Right kidney (tissue), 1 donor: ENCODE measurements around the gene MICU2.

Experiments used
- DNase-seq: peaks from one replicate; pipeline ENCODE4 v3.0.0-alpha.2; 2016

The MICU2 gene

DNA sequence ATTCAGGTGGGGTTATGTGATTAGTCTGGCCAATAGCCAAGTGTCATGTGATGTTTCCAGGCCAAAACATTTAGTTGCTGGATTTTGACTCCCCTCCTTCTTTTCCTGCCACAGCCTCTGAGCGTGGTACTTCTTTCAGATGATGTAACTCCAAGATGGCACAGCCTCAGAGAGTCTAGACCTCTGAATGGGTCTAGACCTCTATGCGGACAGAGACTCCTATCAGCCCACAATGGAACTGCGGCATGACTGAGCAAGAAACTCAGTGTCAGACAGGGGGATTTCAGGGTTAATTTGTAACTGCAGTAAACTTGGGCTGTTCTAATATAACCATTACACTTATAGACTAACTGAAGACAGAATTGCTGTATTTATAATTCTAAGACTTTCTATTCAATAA lies 102.3 kb downstream of the MICU2 start:
- no peak for DNase-seq

- no peak for DNase-seq
These were observed 117.6 kb downstream of the MICU2 start for GRCh38 chr13:21486322-21486721.

- no peak for DNase-seq
These were observed 120.2 kb downstream of the MICU2 start for GRCh38 chr13:21483748-21484147.

- DNase-seq = no peak
These were observed 122.6 kb downstream of the MICU2 start for GRCh38 chr13:21481359-21481758.

GRCh38 chr13:21478881-21479808 lies 124.8 kb downstream of the MICU2 start:
- DNase-seq = peak; percentile 35

DNA sequence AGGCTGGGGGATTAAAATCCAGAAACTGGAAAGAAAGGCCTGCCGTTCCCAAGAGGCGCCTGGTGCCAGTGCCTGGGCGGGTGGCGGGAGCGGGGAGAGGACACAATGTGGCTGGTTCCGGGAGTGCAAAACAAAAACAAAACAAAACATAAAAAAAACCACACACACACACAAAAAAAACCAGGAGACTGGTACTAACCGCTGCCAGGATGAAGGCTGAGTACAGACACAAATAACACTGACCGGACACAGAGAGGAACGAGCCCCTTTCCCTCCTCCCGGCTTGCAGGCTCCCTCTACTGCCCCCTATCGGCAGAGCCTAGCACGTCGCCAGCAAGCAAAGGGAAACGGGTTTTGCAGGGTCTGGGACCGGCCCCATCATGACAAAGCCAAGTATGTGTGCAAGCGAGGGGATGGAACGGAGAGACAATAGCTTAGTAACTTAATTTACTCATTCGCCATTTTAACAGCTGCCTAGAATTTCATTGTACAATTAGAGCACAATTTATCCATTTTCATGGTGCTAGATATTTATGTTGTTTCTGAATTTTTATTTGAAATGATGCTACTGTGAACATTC lies 127.0 kb downstream of the MICU2 start:
- DNase-seq = peak; percentile 75

- no peak for DNase-seq
These were observed 128.9 kb downstream of the MICU2 start for GRCh38 chr13:21475115-21475514.

- DNase-seq = no peak
These were observed 133.2 kb downstream of the MICU2 start for GRCh38 chr13:21470785-21471184.

DNA sequence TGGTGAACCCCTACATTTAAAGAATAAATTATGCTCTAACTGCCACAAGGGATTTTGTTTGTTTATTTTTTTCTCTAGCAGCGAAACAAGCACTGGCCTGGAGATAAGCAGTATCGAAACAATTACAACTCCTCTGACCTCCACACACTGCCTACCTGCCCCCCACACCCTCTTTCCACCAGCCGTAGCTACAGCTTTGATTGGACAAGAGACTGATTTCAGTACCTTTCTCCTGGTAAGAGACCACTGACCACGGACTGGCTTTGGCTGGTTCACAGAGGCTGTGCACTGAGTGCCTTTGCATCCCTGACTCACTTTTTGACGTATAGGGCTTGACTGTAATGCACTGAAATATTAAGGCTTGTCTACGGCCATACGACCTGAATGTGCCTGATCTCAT lies 137.4 kb downstream of the MICU2 start:
- no peak for DNase-seq

DNA sequence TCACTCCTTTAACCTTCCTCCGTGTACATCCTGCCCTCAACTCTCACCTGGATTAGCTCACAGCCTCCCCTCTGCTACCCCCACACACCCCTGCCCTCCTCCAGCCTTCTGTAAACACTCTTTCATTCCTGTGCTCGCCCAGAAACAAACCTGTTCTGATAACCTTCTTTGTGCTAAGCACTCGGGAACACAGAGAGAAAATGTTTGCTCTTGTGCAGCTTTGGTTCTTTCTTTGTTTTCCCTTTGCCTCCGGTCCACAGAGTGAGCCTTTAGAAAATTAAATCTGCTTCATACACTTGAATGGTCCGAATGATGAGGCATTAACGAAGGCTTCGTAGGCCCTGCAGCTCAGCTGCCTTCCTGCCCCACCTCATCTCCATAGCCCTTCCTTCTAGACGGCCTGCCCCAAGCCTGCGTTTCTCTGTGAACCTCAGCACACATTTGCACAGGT lies 138.2 kb downstream of the MICU2 start:
- no peak for DNase-seq

DNA sequence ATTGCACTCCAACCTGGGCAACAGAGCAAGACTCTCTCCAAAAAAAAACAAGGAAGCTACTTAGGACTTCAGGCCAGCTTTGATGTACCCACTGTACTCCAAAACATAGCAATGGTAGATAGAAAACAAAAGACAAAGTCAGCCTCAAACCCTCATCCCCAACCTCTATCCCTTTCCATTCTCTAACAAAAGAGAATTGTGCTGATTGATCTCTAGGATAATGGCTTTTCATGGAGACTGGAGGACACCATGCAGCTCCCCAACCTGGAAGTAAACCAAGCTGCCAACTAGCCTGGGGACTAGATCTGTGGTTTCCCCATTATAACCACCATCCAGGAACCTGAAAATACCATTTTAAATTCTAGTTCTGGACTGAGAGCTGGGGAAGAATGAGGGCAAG lies 140.5 kb downstream of the MICU2 start:
- DNase-seq = no peak

- no peak for DNase-seq
These were observed 142.8 kb downstream of the MICU2 start for GRCh38 chr13:21461131-21461530.

- DNase-seq = peak; percentile 90
These were observed 144.9 kb downstream of the MICU2 start, which contains the start of gene ZDHHC20 for GRCh38 chr13:21458813-21459701. TSS of gene ZDHHC20 (minus strand) at chr13:21459303. CDS start at chr13:21459171, 132 bp downstream.

GRCh38 chr13:21458451-21458812 lies 145.5 kb downstream of the MICU2 start:
- DNase-seq = no peak

GRCh38 chr13:21453387-21454081 lies 150.4 kb downstream of the MICU2 start:
- DNase-seq = no peak

DNA sequence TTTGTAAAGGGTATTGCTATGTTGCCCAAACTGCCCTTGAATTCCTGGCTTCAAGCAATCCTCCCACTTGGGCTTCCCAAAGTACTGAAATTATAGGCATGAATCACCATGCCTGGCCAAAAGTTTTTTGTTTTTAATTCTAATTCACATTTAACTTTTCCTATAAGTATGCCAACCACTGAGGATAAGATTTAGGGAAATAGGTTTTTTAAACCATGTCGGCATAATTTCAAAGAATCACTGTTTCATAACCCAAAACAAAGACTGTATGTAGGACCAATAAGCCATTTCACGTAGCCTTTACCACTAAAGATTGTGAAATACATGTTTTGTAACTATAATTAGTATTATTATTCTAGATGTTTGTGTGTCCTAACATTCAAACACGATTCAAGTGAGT lies 153.0 kb downstream of the MICU2 start:
- no peak for DNase-seq

DNA sequence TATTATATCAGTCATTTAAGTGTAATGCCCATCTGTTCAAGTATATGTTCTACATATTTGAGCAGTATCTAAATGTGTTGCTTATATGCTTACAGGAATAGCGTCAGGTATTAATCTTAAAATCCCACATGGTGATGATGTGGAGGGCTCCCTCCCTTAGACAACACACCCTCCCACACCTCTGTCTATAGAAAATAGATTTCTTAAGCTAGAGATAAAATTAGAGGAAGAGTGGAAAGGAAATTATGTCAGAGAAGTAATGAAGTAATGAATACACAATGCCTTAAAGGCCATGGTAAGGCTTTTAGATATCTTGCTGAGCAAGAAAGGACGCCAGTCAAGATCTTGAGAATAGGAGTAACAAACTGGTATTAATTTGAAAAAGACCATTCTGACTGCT lies 157.3 kb downstream of the MICU2 start:
- DNase-seq = no peak

DNA sequence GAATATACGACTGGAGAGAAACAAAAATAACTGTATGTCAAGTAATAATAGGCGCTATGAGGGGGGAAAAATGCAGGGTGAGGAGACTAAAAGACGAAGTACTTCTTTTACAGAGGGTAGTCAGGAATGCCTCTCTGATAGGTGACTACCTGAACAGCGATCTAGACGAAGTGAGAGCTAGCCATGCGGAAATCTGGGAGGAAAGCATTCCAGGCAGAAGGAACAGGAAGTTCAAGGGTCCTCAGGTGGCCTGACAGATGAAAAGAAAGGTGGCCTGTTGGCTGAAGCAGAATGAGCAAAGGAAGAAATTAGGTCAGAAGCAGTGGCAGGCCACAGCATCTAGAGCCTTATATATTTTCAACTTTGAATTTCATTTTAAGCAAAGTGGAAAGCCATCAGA lies 158.2 kb downstream of the MICU2 start:
- no peak for DNase-seq

GRCh38 chr13:21443171-21443570 lies 160.8 kb downstream of the MICU2 start:
- DNase-seq = no peak
